ENCODE measurements around the gene SEC24C.
A peak's percentile ranks its signal among the peaks of the same experiment; 100 is the strongest.
"Not testable (repeated sequence)": the region's sequence is repeated elsewhere in the genome, so short reads cannot be mapped to it uniquely, and the experiment has no call there.

SEC24C gene

DNA sequence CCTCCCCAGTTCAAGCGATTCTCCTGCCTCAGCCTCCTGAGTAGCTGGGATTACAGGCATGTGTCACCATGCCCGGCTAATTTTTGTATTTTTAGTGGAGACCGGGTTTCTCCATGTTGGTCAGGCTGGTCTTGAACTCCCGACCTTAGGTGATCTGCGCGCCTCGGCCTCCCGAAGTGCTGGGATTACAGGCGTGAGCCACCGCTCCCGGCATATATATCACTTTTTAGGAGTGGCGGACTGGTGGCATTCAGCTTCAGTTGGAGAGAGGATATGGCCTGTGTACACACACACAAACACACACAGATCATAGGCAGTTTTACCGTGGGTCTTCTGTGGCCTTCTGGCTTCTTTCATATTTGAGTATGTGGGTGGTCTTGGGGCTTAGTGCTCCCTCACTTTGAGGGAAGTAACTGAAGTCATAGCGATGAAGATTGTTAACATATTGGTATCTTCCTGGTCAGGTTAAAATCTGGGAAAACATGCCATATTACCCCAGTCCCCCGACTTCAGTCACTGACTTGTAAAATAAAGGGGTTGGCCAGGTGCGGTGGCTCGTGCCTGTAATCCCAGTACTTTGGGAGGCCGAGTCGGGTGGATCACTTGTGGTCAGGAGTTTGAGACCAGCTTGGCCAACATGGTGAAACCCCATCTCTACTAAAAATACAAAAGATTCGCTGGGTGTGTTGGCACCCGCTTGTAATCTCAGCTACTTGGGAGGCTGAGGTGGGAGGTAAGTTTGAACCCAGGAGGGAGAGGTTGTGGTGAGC, 43.0 kb downstream of the SEC24C start:
- Histone ChIP-seq H3K36me3 (ENCODE audit: insufficient read depth, low read length) (peaks cover 30% of the 10 kb centered on the region), H3K4me3 (ENCODE audit: low read length) (peak overlapping the region; percentile 53), H3K4me2 (ENCODE audit: low read length) (peak overlapping the region; percentile 92), H3K4me1 (ENCODE audit: control insufficient read depth, insufficient read depth, low read length) (peaks cover 16% of the 10 kb centered on the region)
- not testable (repeated sequence) for H3K9ac ChIP-seq (ENCODE audit: low read depth, low read length); H3K27me3 ChIP-seq (ENCODE audit: control insufficient read depth, insufficient read depth, low read length); H3K9me3 ChIP-seq (replicated peaks; ENCODE audit: low read length)

DNA sequence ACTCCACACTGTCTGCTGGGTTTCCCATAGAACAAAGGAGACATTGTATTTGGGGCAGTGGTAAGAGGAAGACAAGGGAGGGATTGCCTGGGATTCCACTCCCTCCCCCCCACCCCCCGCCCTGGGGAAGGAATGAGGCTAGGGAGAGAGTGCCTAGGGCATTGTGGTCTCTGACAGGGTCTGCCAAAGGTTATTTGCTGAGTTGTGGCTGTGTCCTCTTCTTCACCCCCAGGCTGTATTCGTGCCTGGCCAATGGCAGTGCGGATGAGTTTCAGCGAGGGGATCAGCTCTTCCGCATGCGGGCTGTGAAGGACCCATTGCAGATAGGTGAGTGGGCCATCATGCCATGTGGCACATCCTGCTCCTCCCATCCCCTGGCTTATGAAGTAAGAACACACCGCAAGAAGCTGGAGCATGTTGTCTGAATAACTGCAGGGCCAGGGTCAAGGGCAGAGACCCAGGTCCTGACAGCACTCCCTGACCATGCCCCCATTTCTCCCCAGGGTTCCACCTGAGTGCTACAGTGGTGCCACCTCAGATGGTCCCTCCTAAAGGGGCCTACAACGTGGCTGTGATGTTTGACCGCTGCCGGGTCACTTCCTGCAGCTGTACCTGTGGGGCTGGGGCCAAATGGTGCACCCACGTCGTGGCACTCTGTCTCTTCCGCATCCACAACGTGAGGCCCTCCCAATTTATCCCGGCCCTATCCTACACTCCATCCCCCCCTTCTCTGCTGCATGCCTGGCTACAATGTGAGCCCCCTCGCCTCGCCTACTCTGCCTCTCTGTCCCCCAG, 44.9 kb downstream of the SEC24C start:
- Histone ChIP-seq H3K4me3 (ENCODE audit: low read length) (no peak overlapping the region), H3K4me2 (ENCODE audit: low read length) (no peak overlapping the region), H3K9ac (ENCODE audit: low read depth, low read length) (no peak overlapping the region), H3K9me3 (replicated peaks; ENCODE audit: low read length) (no peaks in the 10 kb centered on the region), H3K36me3 (ENCODE audit: insufficient read depth, low read length) (peaks cover 48% of the 10 kb centered on the region), H3K4me1 (ENCODE audit: control insufficient read depth, insufficient read depth, low read length) (peaks cover 8% of the 10 kb centered on the region), H3K27me3 (ENCODE audit: control insufficient read depth, insufficient read depth, low read length) (no peaks in the 10 kb centered on the region)

GRCh38 chr10:73789659-73790055, 45.5 kb downstream of the SEC24C start:
- Histone ChIP-seq H3K4me2 (ENCODE audit: low read length) (no peak overlapping the region), H3K9ac (ENCODE audit: low read depth, low read length) (no peak overlapping the region), H3K27me3 (ENCODE audit: control insufficient read depth, insufficient read depth, low read length) (no peaks in the 10 kb centered on the region), H3K36me3 (ENCODE audit: insufficient read depth, low read length) (peaks cover 54% of the 10 kb centered on the region), H3K9me3 (replicated peaks; ENCODE audit: low read length) (no peaks in the 10 kb centered on the region), H3K4me1 (ENCODE audit: control insufficient read depth, insufficient read depth, low read length) (peaks cover 7% of the 10 kb centered on the region), H3K4me3 (ENCODE audit: low read length) (no peak overlapping the region)

GRCh38 chr10:73790886-73791625, 46.9 kb downstream of the SEC24C start:
- Histone ChIP-seq H3K9me3 (replicated peaks; ENCODE audit: low read length) (no peaks in the 10 kb centered on the region), H3K9ac (ENCODE audit: low read depth, low read length) (no peak overlapping the region), H3K36me3 (ENCODE audit: insufficient read depth, low read length) (peaks cover 64% of the 10 kb centered on the region), H3K4me1 (ENCODE audit: control insufficient read depth, insufficient read depth, low read length) (peaks cover 4% of the 10 kb centered on the region), H3K4me2 (ENCODE audit: low read length) (no peak overlapping the region), H3K4me3 (ENCODE audit: low read length) (no peak overlapping the region), H3K27me3 (ENCODE audit: control insufficient read depth, insufficient read depth, low read length) (no peaks in the 10 kb centered on the region)

DNA sequence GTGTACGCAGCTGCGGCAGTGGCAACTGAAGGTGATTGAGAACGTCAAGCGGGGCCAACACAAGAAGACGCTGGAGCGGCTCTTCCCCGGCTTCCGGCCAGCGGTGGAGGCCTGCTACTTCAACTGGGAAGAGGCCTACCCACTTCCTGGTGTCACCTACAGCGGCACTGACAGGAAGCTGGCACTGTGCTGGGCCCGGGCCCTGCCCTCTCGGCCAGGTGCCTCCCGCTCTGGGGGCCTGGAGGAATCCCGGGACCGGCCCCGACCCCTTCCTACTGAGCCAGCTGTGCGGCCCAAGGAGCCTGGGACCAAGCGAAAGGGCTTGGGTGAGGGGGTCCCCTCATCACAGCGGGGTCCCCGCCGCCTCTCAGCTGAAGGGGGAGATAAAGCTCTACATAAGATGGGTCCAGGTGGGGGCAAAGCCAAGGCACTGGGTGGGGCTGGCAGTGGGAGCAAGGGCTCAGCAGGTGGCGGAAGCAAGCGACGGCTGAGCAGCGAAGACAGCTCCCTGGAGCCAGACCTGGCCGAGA, 47.8 kb downstream of the SEC24C start:
- Histone ChIP-seq H3K27me3 (ENCODE audit: control insufficient read depth, insufficient read depth, low read length) (no peaks in the 10 kb centered on the region), H3K36me3 (ENCODE audit: insufficient read depth, low read length) (peaks cover 68% of the 10 kb centered on the region), H3K4me1 (ENCODE audit: control insufficient read depth, insufficient read depth, low read length) (peaks cover 4% of the 10 kb centered on the region), H3K4me2 (ENCODE audit: low read length) (no peak overlapping the region), H3K9me3 (replicated peaks; ENCODE audit: low read length) (no peaks in the 10 kb centered on the region), H3K9ac (ENCODE audit: low read depth, low read length) (no peak overlapping the region), H3K4me3 (ENCODE audit: low read length) (no peak overlapping the region)

DNA sequence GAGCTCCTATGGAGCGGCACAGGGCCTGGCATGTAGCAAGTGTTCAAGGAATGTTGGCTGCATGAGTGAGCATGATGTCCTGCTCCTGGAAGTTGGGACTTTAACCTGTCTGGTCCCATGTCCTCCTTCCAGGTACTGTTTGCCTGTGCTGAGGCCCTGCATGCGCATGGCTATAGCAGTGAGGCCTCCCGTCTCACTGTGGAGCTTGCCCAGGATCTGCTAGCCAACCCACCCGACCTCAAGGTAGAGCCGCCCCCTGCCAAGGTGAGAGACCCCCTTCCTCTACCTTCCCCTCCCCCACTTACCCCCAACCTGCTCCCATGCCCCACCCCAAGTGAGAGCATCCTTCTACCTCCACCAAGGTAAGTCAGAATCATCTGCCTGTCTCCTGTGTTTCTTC, 49.3 kb downstream of the SEC24C start:
- Histone ChIP-seq H3K4me3 (ENCODE audit: low read length) (no peak overlapping the region), H3K36me3 (ENCODE audit: insufficient read depth, low read length) (peaks cover 83% of the 10 kb centered on the region), H3K9me3 (replicated peaks; ENCODE audit: low read length) (no peaks in the 10 kb centered on the region), H3K9ac (ENCODE audit: low read depth, low read length) (no peak overlapping the region), H3K27me3 (ENCODE audit: control insufficient read depth, insufficient read depth, low read length) (no peaks in the 10 kb centered on the region), H3K4me2 (ENCODE audit: low read length) (no peak overlapping the region), H3K4me1 (ENCODE audit: control insufficient read depth, insufficient read depth, low read length) (no peaks in the 10 kb centered on the region)

GRCh38 chr10:73795491-73795890, 51.3 kb downstream of the SEC24C start:
- H3K4me3 ChIP-seq (ENCODE audit: low read length); H3K4me1 ChIP-seq (ENCODE audit: control insufficient read depth, insufficient read depth, low read length); H3K9me3 ChIP-seq (replicated peaks; ENCODE audit: low read length); H3K4me2 ChIP-seq (ENCODE audit: low read length); H3K27me3 ChIP-seq (ENCODE audit: control insufficient read depth, insufficient read depth, low read length); H3K9ac ChIP-seq (ENCODE audit: low read depth, low read length): not testable (repeated sequence)
- H3K36me3 ChIP-seq (ENCODE audit: insufficient read depth, low read length), result peaks cover 84% of the 10 kb centered on the region

- not testable (repeated sequence) for H3K4me2 ChIP-seq (ENCODE audit: low read length); H3K4me3 ChIP-seq (ENCODE audit: low read length); H3K9ac ChIP-seq (ENCODE audit: low read depth, low read length); H3K4me1 ChIP-seq (ENCODE audit: control insufficient read depth, insufficient read depth, low read length); H3K9me3 ChIP-seq (replicated peaks; ENCODE audit: low read length); H3K27me3 ChIP-seq (ENCODE audit: control insufficient read depth, insufficient read depth, low read length)
- peaks cover 81% of the 10 kb centered on the region for H3K36me3 ChIP-seq (ENCODE audit: insufficient read depth, low read length)
Measured at GRCh38 chr10:73796035-73796434, 51.9 kb downstream of the SEC24C start.

- peaks cover 81% of the 10 kb centered on the region for H3K36me3 ChIP-seq (ENCODE audit: insufficient read depth, low read length)
- no peak overlapping the region for H3K4me3 ChIP-seq (ENCODE audit: low read length)
- no peaks in the 10 kb centered on the region for H3K27me3 ChIP-seq (ENCODE audit: control insufficient read depth, insufficient read depth, low read length)
- H3K9ac ChIP-seq (ENCODE audit: low read depth, low read length), result no peak overlapping the region
- no peaks in the 10 kb centered on the region for H3K4me1 ChIP-seq (ENCODE audit: control insufficient read depth, insufficient read depth, low read length)
- no peak overlapping the region for H3K4me2 ChIP-seq (ENCODE audit: low read length)
- H3K9me3 ChIP-seq (replicated peaks; ENCODE audit: low read length), result no peaks in the 10 kb centered on the region
Measured at GRCh38 chr10:73796766-73797165, 52.6 kb downstream of the SEC24C start.

GRCh38 chr10:73797324-73798025, 53.3 kb downstream of the SEC24C start:
- H3K36me3 ChIP-seq (ENCODE audit: insufficient read depth, low read length), result peaks cover 82% of the 10 kb centered on the region
- no peak overlapping the region for H3K9ac ChIP-seq (ENCODE audit: low read depth, low read length)
- no peak overlapping the region for H3K4me3 ChIP-seq (ENCODE audit: low read length)
- no peaks in the 10 kb centered on the region for H3K4me1 ChIP-seq (ENCODE audit: control insufficient read depth, insufficient read depth, low read length)
- H3K4me2 ChIP-seq (ENCODE audit: low read length), result no peak overlapping the region
- no peaks in the 10 kb centered on the region for H3K9me3 ChIP-seq (replicated peaks; ENCODE audit: low read length)
- H3K27me3 ChIP-seq (ENCODE audit: control insufficient read depth, insufficient read depth, low read length), result no peaks in the 10 kb centered on the region

DNA sequence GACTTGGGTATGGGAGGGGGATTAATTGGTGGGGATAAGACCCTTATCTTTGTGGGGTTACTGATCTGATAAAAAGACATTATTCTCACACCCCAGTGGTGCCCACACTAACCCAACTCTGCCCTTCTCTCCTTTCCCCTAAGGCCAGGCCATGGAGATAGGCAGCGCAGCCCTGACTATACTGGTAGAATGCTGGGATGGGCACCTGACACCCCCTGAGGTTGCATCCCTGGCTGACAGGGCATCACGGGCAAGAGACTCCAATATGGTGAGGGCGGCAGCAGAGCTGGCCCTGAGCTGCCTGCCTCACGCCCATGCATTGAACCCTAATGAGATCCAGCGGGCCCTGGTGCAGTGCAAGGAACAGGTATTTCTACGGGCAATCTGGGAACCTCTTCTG, 53.9 kb downstream of the SEC24C start:
- no peak overlapping the region for H3K4me3 ChIP-seq (ENCODE audit: low read length)
- peaks cover 80% of the 10 kb centered on the region for H3K36me3 ChIP-seq (ENCODE audit: insufficient read depth, low read length)
- no peak overlapping the region for H3K4me2 ChIP-seq (ENCODE audit: low read length)
- H3K9me3 ChIP-seq (replicated peaks; ENCODE audit: low read length), result no peaks in the 10 kb centered on the region
- no peaks in the 10 kb centered on the region for H3K4me1 ChIP-seq (ENCODE audit: control insufficient read depth, insufficient read depth, low read length)
- no peak overlapping the region for H3K9ac ChIP-seq (ENCODE audit: low read depth, low read length)
- no peaks in the 10 kb centered on the region for H3K27me3 ChIP-seq (ENCODE audit: control insufficient read depth, insufficient read depth, low read length)

Measured in skeletal muscle satellite cell (primary cell).